Thoracic aorta (tissue), 2 donors: Measurements from ENCODE around the gene DOP1A. TPM values are rescaled to one million over a fixed set of nuclear protein-coding genes. Genes with fewer than 3 reads are reported as not detected.

ENCODE experiments used
- ATAC-seq: fragments of 150-250 bp; one replicate; pipeline ENCODE4 v1.8.0; 2017; ENCODE audit warnings: low read depth; ENCODE audit not compliant: insufficient number of reproducible peaks, low FRiP score
- DNase-seq: peaks from one replicate; pipeline ENCODE4 v3.0.0-alpha.2; 2020; ENCODE audit warnings: low spot score
- H3K27ac ChIP-seq, 2 donors: fragments of 200-600 bp; sonication (generic); 1 replicate in 1 of 2; 2 replicates in 1 of 2; pipeline ENCODE4 v1.5.1; 2016; ENCODE audit warnings: mild to moderate bottlenecking in 2 of 2, moderate library complexity in 2 of 2
- H3K27me3 ChIP-seq: fragments of 200-600 bp; sonication (generic); replicated peaks from 2 replicates; pipeline ENCODE4 v1.6.0; 2016; ENCODE audit warnings: mild to moderate bottlenecking; ENCODE audit not compliant: insufficient read depth
- H3K36me3 ChIP-seq: fragments of 200-600 bp; sonication (generic); one replicate; pipeline ENCODE4 v1.5.1; 2016
- H3K4me1 ChIP-seq, 2 donors: fragments of 200-600 bp; sonication (generic); 1 replicate in 1 of 2; 2 replicates in 1 of 2; pipeline versions ENCODE4 v1.5.1 to v1.6.0; 2016; ENCODE audit warnings: low read depth in 2 of 2, mild to moderate bottlenecking in 1 of 2; ENCODE audit not compliant: control insufficient read depth in 1 of 2
- H3K4me3 ChIP-seq: fragments of 200-600 bp; sonication (generic); 2 replicates; pipeline ENCODE4 v1.5.1; 2016; ENCODE audit warnings: mild to moderate bottlenecking
- H3K9me3 ChIP-seq: fragments of 200-600 bp; sonication (generic); 2 replicates; pipeline ENCODE4 v1.5.1; 2016
- CTCF ChIP-seq: fragments of 200-600 bp; sonication (generic); IDR thresholded peaks from one replicate; pipeline ENCODE4 v1.5.1; 2019; ENCODE audit warnings: antibody characterized with exemption
- total RNA-seq, 2 donors: library from RNA; depleted of rRNA; stranded (reverse); fragments of >200 nt; gene quantifications; one replicate each; pipeline versions ENCODE4 v1.1.0 to v1.2.3, GENCODE V29; 2016

DOP1A gene
- 10 to 100 TPM; 37.9 to 39.4 TPM for total RNA-seq

GRCh38 chr6:83067448-83068439 lies at the start of gene DOP1A:
Gene DOP1A (plus strand): TSS chr6:83067671. CDS start chr6:83096978, 29,307 bp downstream.
- TF ChIP-seq CTCF, result peak; percentile 93
- Histone ChIP-seq H3K4me3 (peak within 1 kb of the TSS; percentile 84), H3K4me1 (peaks cover 13 to 44% of the 10 kb centered on the region in 2 donors), H3K27ac (peak within 1 kb of the TSS; percentile 81), H3K36me3 (no peaks in the 10 kb centered on the region), H3K27me3 (no peaks in the 10 kb centered on the region), H3K9me3 (no peaks in the 10 kb centered on the region)
- ATAC-seq (peak; percentile 84), DNase-seq (peak; percentile 88)

- no peak for DNase-seq
- TF ChIP-seq CTCF, result no peak
- peaks cover 2% of the 10 kb centered on the region for H3K9me3 ChIP-seq
- H3K27me3 ChIP-seq, result no peaks in the 10 kb centered on the region
- no peak overlapping the region for H3K4me3 ChIP-seq
- ATAC-seq, result no peak
- H3K36me3 ChIP-seq, result peaks cover 17% of the 10 kb centered on the region
- H3K27ac ChIP-seq, result no peak overlapping the region
- H3K4me1 ChIP-seq, result no peaks in the 10 kb centered on the region
These were observed 47.7 kb upstream of the DOP1A start for GRCh38 chr6:83019741-83020140.

- no peaks in the 10 kb centered on the region for H3K27me3 ChIP-seq
- TF ChIP-seq CTCF, result no peak
- no peak for ATAC-seq
These were observed 35.8 kb upstream of the DOP1A start for GRCh38 chr6:83031689-83032088.

GRCh38 chr6:83038246-83038645 lies 29.2 kb upstream of the DOP1A start:
- Histone ChIP-seq H3K27me3 (no peaks in the 10 kb centered on the region), H3K36me3 (no peaks in the 10 kb centered on the region), H3K27ac (no peak overlapping the region), H3K9me3 (no peaks in the 10 kb centered on the region), H3K4me3 (no peak overlapping the region), H3K4me1 (no peaks in the 10 kb centered on the region)
- ATAC-seq (no peak), DNase-seq (no peak)
- TF ChIP-seq CTCF, result no peak

More at GRCh38 chr6:83031689-83032088, 35.8 kb upstream of the DOP1A start:
- DNase-seq, result no peak
- no peaks in the 10 kb centered on the region for H3K4me1 ChIP-seq
- H3K36me3 ChIP-seq, result no peaks in the 10 kb centered on the region
- H3K4me3 ChIP-seq, result no peak overlapping the region
- H3K9me3 ChIP-seq, result peaks cover 4% of the 10 kb centered on the region
- no peak overlapping the region for H3K27ac ChIP-seq

- H3K27ac ChIP-seq, result no peak overlapping the region
- no peaks in the 10 kb centered on the region for H3K4me1 ChIP-seq
- no peaks in the 10 kb centered on the region for H3K9me3 ChIP-seq
- no peak overlapping the region for H3K4me3 ChIP-seq
- no peak for ATAC-seq
- H3K27me3 ChIP-seq, result no peaks in the 10 kb centered on the region
- no peak for TF ChIP-seq CTCF
- no peak for DNase-seq
- H3K36me3 ChIP-seq, result no peaks in the 10 kb centered on the region
These were observed 24.9 kb upstream of the DOP1A start for GRCh38 chr6:83042467-83043053.
